Skeletal muscle tissue (tissue), 1 donor: ENCODE measurements around the gene DNAJC5G. TPM values are rescaled to one million over a fixed set of nuclear protein-coding genes. Genes with fewer than 3 reads are reported as not detected.

ENCODE experiments used
- total RNA-seq: library from RNA; depleted of rRNA; stranded (reverse); fragments of >200 nt; gene quantifications from one replicate; pipeline ENCODE4 v1.2.3, GENCODE V29; 2014

Gene DNAJC5G
- total RNA-seq, 1 donor from 2014 or later: under 0.01 TPM

Other genes with a start within 250 kb of the DNAJC5G start
- gene TMEM214, start 242.5 kb upstream of the DNAJC5G start, total RNA-seq: 23.5 TPM
- gene AGBL5, start 223.8 kb upstream of the DNAJC5G start, total RNA-seq: 6.8 TPM
- 352 TPM for gene OST4, start 203.8 kb upstream of the DNAJC5G start, total RNA-seq
- 61.6 TPM for gene EMILIN1, start 196.8 kb upstream of the DNAJC5G start, total RNA-seq
- gene KHK, start 188.7 kb upstream of the DNAJC5G start, total RNA-seq: 2.1 TPM
- gene CGREF1, start 156.3 kb upstream of the DNAJC5G start, total RNA-seq: 2.1 TPM
- gene ABHD1, start 151.6 kb upstream of the DNAJC5G start, total RNA-seq: not detected
- 14.1 TPM for gene PREB, start 140.8 kb upstream of the DNAJC5G start, total RNA-seq
- not detected for gene PRR30, start 136.0 kb upstream of the DNAJC5G start, total RNA-seq
- 0.52 TPM for gene TCF23, start 126.4 kb upstream of the DNAJC5G start, total RNA-seq
- 172 TPM for gene ATRAID, start 63.4 kb upstream of the DNAJC5G start, total RNA-seq
- gene SLC5A6, start 63.2 kb upstream of the DNAJC5G start, total RNA-seq: 7.8 TPM
- gene CAD, start 58.1 kb upstream of the DNAJC5G start, total RNA-seq: 28.2 TPM
- 0.52 TPM for gene SLC30A3, start 12.4 kb upstream of the DNAJC5G start, total RNA-seq
- gene TRIM54, start 7.0 kb downstream of the DNAJC5G start, total RNA-seq: 60.0 TPM
- gene UCN, start 33.0 kb downstream of the DNAJC5G start, total RNA-seq: 1.0 TPM
- gene MPV17, start 47.7 kb downstream of the DNAJC5G start, total RNA-seq: 23.0 TPM
- gene GTF3C2, start 81.3 kb downstream of the DNAJC5G start, total RNA-seq: 24.0 TPM
- 18.3 TPM for gene EIF2B4, start 94.9 kb downstream of the DNAJC5G start, total RNA-seq
- 81.9 TPM for gene SNX17, start 95.2 kb downstream of the DNAJC5G start, total RNA-seq
- gene ZNF513, start 105.3 kb downstream of the DNAJC5G start, total RNA-seq: 7.3 TPM
- gene PPM1G, start 134.2 kb downstream of the DNAJC5G start, total RNA-seq: 42.8 TPM
- gene NRBP1, start 153.2 kb downstream of the DNAJC5G start, total RNA-seq: 81.4 TPM
- gene KRTCAP3, start 166.9 kb downstream of the DNAJC5G start, total RNA-seq: not detected
- 21.4 TPM for gene IFT172, start 214.3 kb downstream of the DNAJC5G start, total RNA-seq
- gene FNDC4, start 219.8 kb downstream of the DNAJC5G start, total RNA-seq: 5.2 TPM
- gene GCKR, start 221.4 kb downstream of the DNAJC5G start, total RNA-seq: not detected